Astrocyte of the cerebellum (primary cell): Measurements from ENCODE around the gene ZFYVE19.

Experiments
- DNase-seq: peaks from one replicate; pipeline ENCODE4 v3.0.0-alpha.2; 2011; ENCODE audit warnings: low read depth
- H3K4me3 ChIP-seq: 2 replicates; pipeline ENCODE4 v1.5.1; 2011; ENCODE audit warnings: mild to moderate bottlenecking, low read depth, low read length, moderate library complexity
- CTCF ChIP-seq: IDR thresholded peaks from 2 replicates; pipeline ENCODE4 v1.5.1; 2012; ENCODE audit warnings: low read length, low read depth, moderate library complexity, mild to moderate bottlenecking; ENCODE audit errors: missing control alignments
- in situ Hi-C: cut with HindIII; loops from 2 replicates; pipeline ENCODE4 v1.10.0; 2017; ENCODE audit warnings: low sequenced_read_pairs

The ZFYVE19 gene

GRCh38 chr15:40807888-40808461 is 1.1 kb downstream of the ZFYVE19 start:
- DNase-seq: no peak
- no peak for TF ChIP-seq CTCF
- peak overlapping the region; percentile 86 for H3K4me3 ChIP-seq
- in situ Hi-C loops: no loop called here

GRCh38 chr15:40808861-40809450 is 2.1 kb downstream of the ZFYVE19 start:
- in situ Hi-C loops: no loop called here
- no peak for TF ChIP-seq CTCF
- no peak overlapping the region for H3K4me3 ChIP-seq
- no peak for DNase-seq

- in situ Hi-C loops: no loop called here
- TF ChIP-seq CTCF: no peak
- no peak for DNase-seq
- H3K4me3 ChIP-seq: no peak overlapping the region
Observed at GRCh38 chr15:40812721-40813425, 6.0 kb downstream of the ZFYVE19 start.

- DNase-seq: no peak
- in situ Hi-C loops: no loop called here
- no peak overlapping the region for H3K4me3 ChIP-seq
- no peak for TF ChIP-seq CTCF
Observed at GRCh38 chr15:40815042-40815698, 8.3 kb downstream of the ZFYVE19 start.

GRCh38 chr15:40819048-40819447 is 12.2 kb downstream of the ZFYVE19 start:
- in situ Hi-C loops: no loop called here
- no peak for DNase-seq

More at GRCh38 chr15:40819048-40819447, 12.2 kb downstream of the ZFYVE19 start:
- H3K4me3 ChIP-seq: no peak overlapping the region
- no peak for TF ChIP-seq CTCF
